CD4-positive, alpha-beta T cell treated with Interleukin-10 for 1 hour (primary cell): Measurements from ENCODE around the gene ADAMTSL1.
"Not testable (repeated sequence)": the region's sequence is repeated elsewhere in the genome, so short reads cannot be mapped to it uniquely, and the experiment has no call there.

Experiments used
- DNase-seq: peaks from one replicate; pipeline ENCODE4 v3.0.0-alpha.2; 2020

ADAMTSL1 gene

GRCh38 chr9:18920141-18921084 is 446.5 kb downstream of the ADAMTSL1 start:
- DNase-seq, result no peak

- DNase-seq, result no peak
These were observed 447.6 kb downstream of the ADAMTSL1 start for GRCh38 chr9:18921366-18922075.

- DNase-seq, result no peak
These were observed 448.4 kb downstream of the ADAMTSL1 start for GRCh38 chr9:18922161-18922885.

- no peak for DNase-seq
These were observed 449.2 kb downstream of the ADAMTSL1 start for GRCh38 chr9:18923167-18923566.

- no peak for DNase-seq
These were observed 449.9 kb downstream of the ADAMTSL1 start for GRCh38 chr9:18923671-18924430.

- DNase-seq, result no peak
These were observed 451.9 kb downstream of the ADAMTSL1 start for GRCh38 chr9:18925880-18926279.

- no peak for DNase-seq
These were observed 452.6 kb downstream of the ADAMTSL1 start for GRCh38 chr9:18926513-18926912.

GRCh38 chr9:18928711-18929110 is 454.8 kb downstream of the ADAMTSL1 start:
- no peak for DNase-seq

GRCh38 chr9:18930611-18931010 is 456.7 kb downstream of the ADAMTSL1 start:
- not testable (repeated sequence) for DNase-seq

GRCh38 chr9:18935541-18935940 is 461.6 kb downstream of the ADAMTSL1 start:
- no peak for DNase-seq

GRCh38 chr9:18936094-18936871 is 462.3 kb downstream of the ADAMTSL1 start:
- no peak for DNase-seq

GRCh38 chr9:18939943-18940342 is 466.0 kb downstream of the ADAMTSL1 start:
- DNase-seq, result no peak

- DNase-seq, result no peak
These were observed 467.2 kb downstream of the ADAMTSL1 start for GRCh38 chr9:18941060-18941740.

- DNase-seq, result no peak
These were observed 468.8 kb downstream of the ADAMTSL1 start for GRCh38 chr9:18942801-18943200.

- peak; percentile 1 for DNase-seq
These were observed 474.0 kb downstream of the ADAMTSL1 start for GRCh38 chr9:18947892-18948339.

GRCh38 chr9:18951936-18952335 is 478.0 kb downstream of the ADAMTSL1 start:
- DNase-seq, result no peak

- DNase-seq, result no peak
These were observed 481.7 kb downstream of the ADAMTSL1 start for GRCh38 chr9:18955626-18956025.
